Tongue (tissue), 2 donors: ENCODE data around the gene TBC1D20. TPM values are rescaled to one million over a fixed set of nuclear protein-coding genes. Genes with fewer than 3 reads are reported as not detected.

Experiments used
- DNase-seq: peaks from one replicate; pipeline ENCODE4 v3.0.0-alpha.2; 2015
- total RNA-seq: library from RNA; depleted of rRNA; stranded (reverse); fragments of >200 nt; gene quantifications from one replicate; pipeline ENCODE4 v1.2.3, GENCODE V29; 2014

The TBC1D20 gene
- total RNA-seq, 1 donor from 2014 or later, result 30.5 TPM

GRCh38 chr20:419556-420165 is 42.7 kb downstream of the TBC1D20 start:
- DNase-seq, result no peak

- no peak for DNase-seq
Observed at GRCh38 chr20:418858-419365, 43.4 kb downstream of the TBC1D20 start.

GRCh38 chr20:417801-418342 is 44.5 kb downstream of the TBC1D20 start:
- DNase-seq, result no peak

- no peak for DNase-seq
Observed at GRCh38 chr20:416950-417800, 45.2 kb downstream of the TBC1D20 start.

- no peak for DNase-seq
Observed at GRCh38 chr20:415820-416322, 46.5 kb downstream of the TBC1D20 start.

- no peak for DNase-seq
Observed at GRCh38 chr20:414161-414560, 48.2 kb downstream of the TBC1D20 start.

- DNase-seq, result no peak
Observed at GRCh38 chr20:412081-412480, 50.3 kb downstream of the TBC1D20 start.

GRCh38 chr20:409697-410559 is 52.4 kb downstream of the TBC1D20 start:
- no peak for DNase-seq

- no peak for DNase-seq
Observed at GRCh38 chr20:408843-409696, 53.3 kb downstream of the TBC1D20 start.

GRCh38 chr20:407953-408842 is 54.1 kb downstream of the TBC1D20 start, which contains the start of gene RBCK1:
RBCK1 (plus strand) TSS chr20:408299; CDS start chr20:408758, 459 bp downstream.
- DNase-seq, result peak; percentile 94

- peak; percentile 78 for DNase-seq
Observed at GRCh38 chr20:407133-407952, 55.0 kb downstream of the TBC1D20 start.

- DNase-seq, result no peak
Observed at GRCh38 chr20:406200-407132, 55.9 kb downstream of the TBC1D20 start.

- DNase-seq, result no peak
Observed at GRCh38 chr20:404088-404487, 58.2 kb downstream of the TBC1D20 start.

- no peak for DNase-seq
Observed at GRCh38 chr20:403582-403957, 58.8 kb downstream of the TBC1D20 start.

GRCh38 chr20:402898-403581 is 59.3 kb downstream of the TBC1D20 start:
- no peak for DNase-seq

- no peak for DNase-seq
Observed at GRCh38 chr20:402496-402885, 59.8 kb downstream of the TBC1D20 start.
